Stimulated activated CD8-positive, alpha-beta memory T cell treated with anti-CD3 and anti-CD28 coated beads, Interleukin-12 subunit alpha, Interleukin-12 subunit beta, amount 100 ng/mL, for 4 hours (primary cell): Measurements from ENCODE around the gene PTER.

Experiments
- DNase-seq: peaks from one replicate; pipeline ENCODE4 v3.0.0-alpha.2; 2020; ENCODE audit warnings: low read depth

PTER gene

GRCh38 chr10:16436758-16437539, at the start of gene PTER:
Gene PTER (plus strand): TSS chr10:16437010. CDS start chr10:16484385, 47,375 bp downstream.
- peak; percentile 92 for DNase-seq

GRCh38 chr10:16392531-16393069, 44.2 kb upstream of the PTER start:
- DNase-seq: no peak

- DNase-seq: no peak
Measured at GRCh38 chr10:16393271-16393858, 43.4 kb upstream of the PTER start.

- no peak for DNase-seq
Measured at GRCh38 chr10:16401416-16401815, 35.4 kb upstream of the PTER start.

DNA sequence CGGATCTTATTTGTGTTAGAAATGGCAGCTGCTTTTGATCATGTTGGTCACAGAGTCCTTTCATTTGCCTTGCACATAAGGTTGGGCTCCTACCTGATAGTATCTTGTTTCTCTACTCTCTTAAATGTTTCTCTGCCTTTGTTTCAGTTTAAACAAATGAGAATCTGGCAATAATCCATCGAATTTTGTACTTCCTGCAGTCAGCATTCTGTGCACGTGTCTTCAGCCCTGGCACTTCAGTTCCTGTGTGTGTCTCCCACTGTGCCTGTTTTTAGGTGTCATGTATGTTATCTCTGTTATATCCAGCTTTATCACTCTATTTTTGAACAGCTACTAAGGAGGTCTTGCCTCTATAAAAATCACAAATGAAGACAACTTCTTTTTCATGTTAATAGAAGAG, 28.4 kb upstream of the PTER start:
- DNase-seq: no peak

GRCh38 chr10:16417341-16417740, 19.5 kb upstream of the PTER start:
- DNase-seq: no peak

- DNase-seq: no peak
Measured at GRCh38 chr10:16423599-16423998, 13.2 kb upstream of the PTER start.

DNA sequence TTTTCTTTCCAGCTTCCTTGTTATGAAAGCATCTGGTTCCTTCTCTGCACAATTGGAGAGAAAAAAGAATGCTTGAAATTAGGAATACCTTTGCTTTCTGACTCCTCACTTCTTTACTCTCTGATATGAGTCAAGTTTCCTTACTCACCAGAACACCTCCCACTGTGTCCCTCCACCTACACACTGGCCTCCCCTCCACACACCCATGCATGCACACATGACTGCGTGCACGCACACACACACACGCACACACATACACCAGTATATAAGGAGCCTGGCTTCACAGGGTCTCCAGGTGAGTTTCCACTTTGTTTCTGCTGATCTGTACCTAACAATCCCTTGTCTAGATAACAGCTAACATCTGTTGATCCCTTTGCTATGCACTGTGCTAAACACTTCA, 11.4 kb upstream of the PTER start:
- DNase-seq: no peak

DNA sequence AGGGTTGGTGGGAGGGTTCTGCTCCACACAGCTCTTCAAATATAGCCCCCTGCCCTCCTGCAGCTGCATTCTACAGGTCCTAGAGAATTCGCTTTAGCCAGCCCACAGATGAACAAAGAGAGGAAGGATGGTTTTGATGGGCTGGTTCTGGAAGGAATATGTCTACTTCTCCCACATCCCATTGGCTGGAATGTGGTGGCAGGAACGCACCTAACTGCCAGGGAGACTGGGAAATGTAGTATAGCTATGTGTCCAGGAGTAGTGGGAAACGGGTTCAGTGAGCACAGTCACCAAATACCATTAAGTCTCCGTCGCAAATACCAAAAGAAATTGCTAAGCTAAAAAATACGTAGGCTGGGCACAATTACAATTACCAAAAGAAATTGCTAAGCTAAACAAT, 7.3 kb upstream of the PTER start:
- DNase-seq: no peak

DNA sequence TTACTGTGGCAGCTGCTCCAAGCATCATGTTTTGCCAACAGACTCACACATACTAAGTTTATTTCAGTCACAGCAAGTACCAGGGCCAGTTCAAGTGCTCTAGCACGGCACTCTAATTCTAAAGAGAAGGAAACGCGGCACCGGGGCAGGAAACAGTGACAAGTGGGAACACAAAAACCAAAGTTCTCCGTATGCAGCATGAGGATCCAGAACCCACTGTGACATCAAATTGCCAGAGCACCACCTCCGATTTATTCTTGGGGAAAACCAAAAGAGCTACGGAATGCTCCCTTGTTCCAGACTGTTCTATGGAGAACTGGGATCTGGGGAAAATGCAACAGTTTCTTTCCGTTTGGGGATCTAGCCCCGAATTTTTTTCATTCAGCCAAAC, 448 bp upstream of the PTER start:
- DNase-seq: no peak

DNA sequence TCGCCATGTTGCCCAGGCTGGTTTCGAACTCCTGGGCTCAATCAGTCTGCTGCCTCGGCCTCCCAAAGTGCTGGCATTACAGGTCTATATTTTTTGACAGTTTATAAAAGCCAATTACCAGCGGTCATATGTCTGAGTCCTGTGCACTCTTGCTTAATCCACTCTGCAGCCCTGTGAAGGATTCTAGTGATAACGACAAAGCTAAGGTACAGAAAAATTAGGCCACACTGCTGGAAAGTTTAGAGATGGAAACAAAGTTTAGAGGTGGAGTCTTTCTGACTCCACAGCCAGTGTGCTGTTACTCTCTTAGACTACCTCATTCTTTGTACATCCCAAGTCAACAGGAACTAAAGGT, 707 bp downstream of the PTER start:
- DNase-seq: no peak

- DNase-seq: no peak
Measured at GRCh38 chr10:16439295-16439694, 2.5 kb downstream of the PTER start.

- no peak for DNase-seq
Measured at GRCh38 chr10:16440396-16441133, 3.8 kb downstream of the PTER start.

GRCh38 chr10:16441173-16441840, 4.5 kb downstream of the PTER start:
- no peak for DNase-seq

- DNase-seq: no peak
Measured at GRCh38 chr10:16442914-16443313, 6.1 kb downstream of the PTER start.

DNA sequence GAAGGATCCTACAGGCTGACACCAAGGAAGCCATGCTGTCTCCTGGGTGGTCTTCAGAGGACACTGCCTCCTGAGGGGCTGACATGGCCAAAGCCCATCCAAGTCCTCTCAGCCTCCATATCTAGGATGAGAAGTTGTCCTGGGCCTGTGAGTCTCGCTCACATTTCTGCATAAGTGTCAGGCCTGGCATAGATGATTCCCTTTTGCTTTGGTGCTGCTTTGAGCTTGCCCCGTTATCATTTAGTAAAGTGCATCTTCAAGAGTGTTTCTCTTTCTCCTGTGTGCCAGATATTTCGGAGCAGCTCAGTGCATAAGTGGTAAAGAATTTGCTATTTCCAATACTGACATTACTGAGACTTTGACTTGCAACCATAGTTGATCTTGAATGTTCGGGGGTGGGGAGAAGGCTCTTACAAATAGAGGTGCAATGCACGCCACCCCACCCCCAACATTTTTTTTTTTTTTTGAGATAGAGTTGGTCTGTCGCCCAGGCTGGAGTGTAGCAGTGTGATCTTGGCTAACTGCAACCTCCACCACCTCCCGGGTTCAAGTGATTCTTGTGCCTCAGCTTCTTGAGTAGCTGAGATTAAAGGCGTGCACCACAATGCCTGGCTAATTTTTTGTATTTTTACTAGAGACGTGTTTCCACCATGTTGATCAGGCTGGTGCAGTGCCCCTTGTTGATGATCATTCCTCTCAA, 9.1 kb downstream of the PTER start:
- no peak for DNase-seq

- DNase-seq: no peak
Measured at GRCh38 chr10:16449454-16449853, 12.6 kb downstream of the PTER start.

GRCh38 chr10:16458166-16458955, 21.6 kb downstream of the PTER start:
- no peak for DNase-seq

- no peak for DNase-seq
Measured at GRCh38 chr10:16459423-16459939, 22.7 kb downstream of the PTER start.

GRCh38 chr10:16466001-16466400, 29.2 kb downstream of the PTER start:
- DNase-seq: no peak

DNA sequence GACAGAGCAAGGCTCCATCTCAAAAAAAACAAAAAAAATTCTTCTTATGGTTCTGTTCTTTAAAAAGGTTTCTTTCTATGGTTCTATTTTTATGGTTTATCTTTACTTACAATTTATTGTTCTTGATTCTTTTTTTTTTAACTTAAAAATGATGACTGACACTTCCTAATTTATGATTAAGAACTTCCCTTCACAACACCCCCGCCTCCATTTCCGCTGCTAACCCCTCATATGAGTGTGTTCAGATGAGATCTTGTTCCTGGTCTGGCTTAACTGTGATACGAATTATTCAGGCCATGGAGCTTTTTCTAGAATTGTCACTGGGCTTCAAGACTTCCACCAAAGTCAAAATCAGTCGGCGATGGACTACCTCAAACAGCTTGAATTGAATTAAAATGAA, 33.9 kb downstream of the PTER start:
- peak; percentile 19 for DNase-seq
